GM12878 (cell line): Measurements from ENCODE around the gene DENND4C. TPM values are rescaled to one million over a fixed set of nuclear protein-coding genes. Genes with fewer than 3 reads are reported as not detected.

Source experiments
- ATAC-seq: fragments of 200-7000 bp; cut with Tn5 transposase; 3 replicates; pipeline ENCODE4 v1.9.1; 2020; ENCODE audit warnings: mild to moderate bottlenecking, moderate library complexity
- BruUV-seq: library from RNA; stranded (reverse); fragments of 400-500 nt; replicated peaks from 2 replicates; lab custom pipeline; 2021; lab: Mats Ljungman, UMichigan
- CTCF ChIA-PET: fragments of 300-600 bp; sonication (Branson Sonifier 250); formaldehyde crosslinking; extraction: SDS; loops from one replicate; lab custom pipeline; 2021; ENCODE audit warnings: inconsistent platforms; lab: Yijun Ruan, JAX
- POLR2A ChIA-PET: fragments of 350-600 bp; formaldehyde crosslinking; extraction: SDS; loops from one replicate; lab custom pipeline; 2021; ENCODE audit warnings: inconsistent platforms; lab: Charles Lee
- RAD21 ChIA-PET: fragments of 300-600 bp; sonication (Branson Sonifier 250); formaldehyde crosslinking; loops from one replicate; lab custom pipeline; 2023; ENCODE audit warnings: antibody characterized with exemption; ENCODE audit not compliant: unreplicated experiment; lab: Charles Lee
- SMC1A ChIA-PET: fragments of 300-600 bp; sonication (Branson Sonifier 250); formaldehyde crosslinking; loops from one replicate; lab custom pipeline; 2023; ENCODE audit not compliant: unreplicated experiment, uncharacterized antibody; lab: Charles Lee
- DNase-seq: peaks from one replicate; pipeline ENCODE4 v3.0.0-alpha.2; 2011; ENCODE audit warnings: low read depth, low spot score
- FAIRE-seq: peaks from 3 replicates; lab custom pipeline; 2011; peaks lifted over from hg19 to GRCh38; lab: Jason Lieb, UNC
- H2AFZ ChIP-seq: 2 replicates; pipeline ENCODE4 v1.6.0; 2011; ENCODE audit warnings: low read depth, low read length, control low read depth; ENCODE audit not compliant: control insufficient read depth
- H3K27ac ChIP-seq: 2 replicates; pipeline ENCODE4 v1.5.1; 2011; ENCODE audit warnings: control low read depth; ENCODE audit not compliant: control insufficient read depth, insufficient read depth
- H3K27me3 ChIP-seq, 2 experiments: replicated peaks in 1 of 2; 2 replicates each; pipeline versions ENCODE4 v1.6.0 to v1.6.1; 2011; ENCODE audit warnings: low read length in 1 of 2; ENCODE audit not compliant: control insufficient read depth in 2 of 2, insufficient read depth in 2 of 2
- H3K36me3 ChIP-seq, 2 experiments: 2 replicates each; pipeline ENCODE4 v1.5.1; 2011; ENCODE audit warnings: low read length in 1 of 2; ENCODE audit not compliant: control insufficient read depth in 2 of 2, insufficient read depth in 2 of 2
- H3K4me1 ChIP-seq: 2 replicates; pipeline ENCODE4 v1.6.1; 2011; ENCODE audit warnings: mild to moderate bottlenecking, low read length, moderate library complexity, mixed read lengths; ENCODE audit not compliant: control insufficient read depth, insufficient read depth
- H3K4me2 ChIP-seq: 2 replicates; pipeline ENCODE4 v1.6.0; 2011; ENCODE audit warnings: control low read depth; ENCODE audit not compliant: control insufficient read depth, insufficient read depth
- H3K4me3 ChIP-seq: fragments of 200-600 bp; sonication (generic); 2 replicates; pipeline ENCODE4 v1.5.1; 2016
- H3K79me2 ChIP-seq: 2 replicates; pipeline ENCODE4 v1.6.0; 2011; ENCODE audit warnings: low read length; ENCODE audit not compliant: control insufficient read depth, insufficient read depth
- H3K9ac ChIP-seq: 2 replicates; pipeline ENCODE4 v1.8.0; 2011; ENCODE audit warnings: low read length, control low read depth, mixed read lengths; ENCODE audit not compliant: control insufficient read depth, insufficient read depth
- H3K9me3 ChIP-seq: replicated peaks from 3 replicates; pipeline ENCODE4 v1.5.1; 2011; ENCODE audit warnings: mild to moderate bottlenecking, low read length; ENCODE audit not compliant: control insufficient read depth, insufficient read depth
- H4K20me1 ChIP-seq: 2 replicates; pipeline ENCODE4 v1.6.0; 2011; ENCODE audit not compliant: control insufficient read depth, insufficient read depth
- CHD1 ChIP-seq: IDR thresholded peaks from 2 replicates; pipeline ENCODE4 v1.6.1; 2012; ENCODE audit warnings: low read depth, low read length, improper control_type of control experiment
- ESRRA ChIP-seq: IDR thresholded peaks from 2 replicates; pipeline ENCODE4 v1.6.1; 2012; ENCODE audit warnings: mild to moderate bottlenecking, low read length, improper control_type of control experiment
- ETV6 ChIP-seq, 2 experiments: fragments of 450-650 bp in 1 of 2; IDR thresholded peaks in 1 of 2; conservative IDR thresholded peaks in 1 of 2; 2 replicates each; pipeline ENCODE4 v1.6.1; 2014; ENCODE audit warnings: antibody characterized with exemption in 1 of 2, borderline replicate concordance in 1 of 2, low read depth in 1 of 2, mild to moderate bottlenecking in 1 of 2, moderate library complexity in 1 of 2
- FOXK2 ChIP-seq: fragments of 450-650 bp; IDR thresholded peaks from 2 replicates; pipeline ENCODE4 v1.6.1; 2017; ENCODE audit warnings: mild to moderate bottlenecking, moderate library complexity
- GABPA ChIP-seq: IDR thresholded peaks from 2 replicates; pipeline ENCODE4 v1.6.1; 2014; ENCODE audit warnings: antibody characterized with exemption, low read depth, mild to moderate bottlenecking, inconsistent platforms
- MEF2A ChIP-seq: IDR thresholded peaks from 2 replicates; pipeline ENCODE4 v1.6.1; 2011; ENCODE audit warnings: low read depth, mild to moderate bottlenecking, low read length, moderate library complexity; ENCODE audit not compliant: insufficient read depth
- PAX8 ChIP-seq: fragments of 450-650 bp; IDR thresholded peaks from 2 replicates; pipeline ENCODE4 v1.6.1; 2017; ENCODE audit warnings: mild to moderate bottlenecking, moderate library complexity
- SIN3A ChIP-seq: IDR thresholded peaks from 2 replicates; pipeline ENCODE4 v1.6.1; 2012; ENCODE audit warnings: low read depth, low read length, improper control_type of control experiment
- TCF12 ChIP-seq: IDR thresholded peaks from 2 replicates; pipeline ENCODE4 v1.6.1; 2011; ENCODE audit warnings: low read depth, mild to moderate bottlenecking, low read length
- ZNF592 ChIP-seq: fragments of 450-650 bp; IDR thresholded peaks from 2 replicates; pipeline ENCODE4 v1.6.1; 2017; ENCODE audit warnings: mild to moderate bottlenecking, moderate library complexity
- WGBS: methylation state at CpG from one replicate; pipeline ENCODE4 v1.1.6; 2016; ENCODE audit warnings: low lambda C conversion rate; ENCODE audit not compliant: insufficient replicate concordance, insufficient coverage; ENCODE audit errors: missing lambda C conversion rate; 5-methylcytosine and 5-hydroxymethylcytosine counted together
- in situ Hi-C: fragments of 300-500 bp; cut with MboI; formaldehyde crosslinking; loops from 9 replicates; pipeline ENCODE4 v1.14.3; 2018; ENCODE audit warnings: mixed read lengths
- intact Hi-C: fragments of 100-400 bp; cut with micrococcal nuclease; formaldehyde crosslinking; loops from one replicate; pipeline ENCODE4 v1.14.2; 2022; ENCODE audit not compliant: unreplicated experiment
- polyA plus RNA-seq, 11 experiments: library from polyadenylated mRNA; depleted of rRNA in 4 of 11; unstranded in 6 of 11; stranded (reverse) in 5 of 11; fragments of >200 nt; fragmentation: Nextera tagmentation in 4 of 11; fragmentation: Illumina TruSeq in 1 of 11; extraction: Ambion mirVana in 4 of 11; extraction: Trizol in 1 of 11; gene quantifications; 1 replicate in 1 of 11; 2 replicates in 10 of 11; pipeline versions ENCODE4 v1.2.1 to v1.2.3, GENCODE V29; 2011 to 2016; ENCODE audit warnings: inconsistent platforms in 2 of 11, missing spikeins in 2 of 11, low read depth in 1 of 11
- total RNA-seq, 4 experiments: library from RNA; depleted of rRNA in 3 of 4; stranded (reverse); fragments of >200 nt in 3 of 4; fragmentation: Illumina TruSeq in 1 of 4; extraction: Trizol in 1 of 4; gene quantifications; 2 replicates each; pipeline versions ENCODE4 v1.2.1 to v1.2.3, GENCODE V29; 2013 to 2021
- TF ChIP-seq, protein P1 (sequence below): IDR thresholded peaks from 2 replicates; pipeline ENCODE4 v1.6.1; 2012; ENCODE audit warnings: low read depth, low read length, improper control_type of control experiment

DENND4C gene
- total and polyA plus RNA-seq, 10 of the 15 experiments (the other 5 are each of a cell fraction or from before 2014, with no cell fraction given), result 8.2 to 49.3 (median 24.7) TPM

DNA sequence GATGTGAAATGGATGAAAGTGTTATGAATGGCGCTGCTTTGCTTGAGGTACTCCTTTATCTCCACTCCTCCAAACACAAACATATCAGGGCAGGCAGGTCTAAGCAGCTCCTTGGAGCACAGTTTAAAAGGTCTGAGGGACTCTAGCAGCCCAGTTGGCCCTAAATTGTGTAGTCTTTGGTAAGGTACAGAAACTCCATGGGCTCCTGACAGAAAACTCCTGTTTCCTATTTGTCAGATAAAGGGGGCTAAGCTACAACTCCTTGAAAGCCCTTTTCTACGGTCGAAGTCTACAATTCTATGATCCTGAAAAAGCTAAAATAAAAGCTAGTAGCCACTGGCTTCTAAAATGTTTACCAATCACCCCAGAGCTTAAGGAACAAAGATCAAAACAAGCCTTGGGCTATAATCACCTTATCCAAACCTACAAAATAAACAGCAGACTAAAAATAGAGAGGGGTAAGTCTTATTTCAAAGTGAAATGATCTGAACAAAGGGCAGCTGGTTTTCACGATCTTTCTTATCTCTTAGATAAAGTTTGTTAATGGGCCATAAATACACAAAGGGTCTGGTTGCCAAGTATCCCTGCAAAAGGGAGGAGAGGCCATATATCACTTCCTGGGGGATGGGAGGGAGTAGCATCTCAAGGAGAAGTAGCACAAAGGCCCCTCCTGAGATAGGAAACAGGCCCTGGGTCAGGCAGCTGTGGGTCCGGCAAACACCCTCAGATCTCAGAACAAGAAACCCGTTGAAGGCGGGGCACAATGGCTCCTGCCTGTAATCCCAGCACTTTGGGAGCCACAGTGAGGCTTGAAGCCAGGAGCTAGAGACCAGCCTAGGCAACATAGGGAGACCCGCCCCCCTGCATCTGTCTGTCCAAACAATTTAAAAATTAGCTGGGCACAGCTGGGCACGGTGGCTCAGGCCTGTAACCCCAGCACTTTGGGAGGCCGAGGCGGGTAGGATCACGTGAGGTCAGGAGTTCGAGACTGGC lies 28.3 kb upstream of the DENND4C start:
- SMC1A ChIA-PET, result interaction anchor here (0.8 to 2.5 kb wide), 7 partner anchors 12 to 262 kb away, joined by 3 to 9 read pairs (median 4); no protein-coding TSS in a partner anchor
- Histone ChIP-seq H3K4me3 (no peak overlapping the region), H3K4me2 (no peak overlapping the region), H3K36me3 (no peaks in the 10 kb centered on the region), H4K20me1 (no peaks in the 10 kb centered on the region), H3K27me3 (no peaks in the 10 kb centered on the region), H3K27ac (no peak overlapping the region), H2AFZ (no peak overlapping the region), H3K4me1 (no peaks in the 10 kb centered on the region), H3K9ac (no peak overlapping the region), H3K79me2 (no peaks in the 10 kb centered on the region), H3K9me3 (no peaks in the 10 kb centered on the region)
- ATAC-seq (no peak), DNase-seq (no peak), FAIRE-seq (no peak)
- TF ChIP-seq ESRRA, result no peak
- no peak for TF ChIP-seq ZNF592
- TF ChIP-seq CHD1, result no peak
- TF ChIP-seq, protein P1, sequence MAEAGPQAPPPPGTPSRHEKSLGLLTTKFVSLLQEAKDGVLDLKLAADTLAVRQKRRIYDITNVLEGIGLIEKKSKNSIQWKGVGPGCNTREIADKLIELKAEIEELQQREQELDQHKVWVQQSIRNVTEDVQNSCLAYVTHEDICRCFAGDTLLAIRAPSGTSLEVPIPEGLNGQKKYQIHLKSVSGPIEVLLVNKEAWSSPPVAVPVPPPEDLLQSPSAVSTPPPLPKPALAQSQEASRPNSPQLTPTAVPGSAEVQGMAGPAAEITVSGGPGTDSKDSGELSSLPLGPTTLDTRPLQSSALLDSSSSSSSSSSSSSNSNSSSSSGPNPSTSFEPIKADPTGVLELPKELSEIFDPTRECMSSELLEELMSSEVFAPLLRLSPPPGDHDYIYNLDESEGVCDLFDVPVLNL, result no peak
- TF ChIP-seq SIN3A, result no peak
- no peak for TF ChIP-seq MEF2A
- TF ChIP-seq FOXK2, result no peak
- TF ChIP-seq PAX8, result no peak
- no peak for TF ChIP-seq ETV6 (conservative IDR thresholded peaks at IDR 0.05 in 1 of 2, IDR thresholded peaks at IDR 0.05 in 1 of 2; ENCODE audit: borderline replicate concordance in 1 of 2, low read depth in 1 of 2)
- no peak for TF ChIP-seq GABPA
- TF ChIP-seq TCF12, result no peak
- RAD21 ChIA-PET, result no interaction called here
- in situ Hi-C loops, result no loop called here
- BruUV-seq, result no TSS peak
- intact Hi-C loops, result no loop called here
- CTCF ChIA-PET, result interaction anchor here (0.8 to 1.5 kb wide), 6 partner anchors 16 to 947 kb away, joined by 3 to 5 read pairs (median 3); partner anchors contain the start of gene RRAGA
- whole genome bisulfite sequencing, result 52% methylated on average over 13 of the region's 13 CpGs
- POLR2A ChIA-PET, result interaction anchor here (0.6 to 1.0 kb wide), 3 partner anchors 20 to 242 kb away, joined by 3 to 5 read pairs (median 3); no protein-coding TSS in a partner anchor
